ENCODE data around the gene PHLPP1. TPM values are rescaled to one million over a fixed set of nuclear protein-coding genes. Genes with fewer than 3 reads are reported as not detected.

The PHLPP1 gene
- total RNA-seq, 2 donors from 2014 or later, result 6.3 to 7.9 TPM

GRCh38 chr18:62776024-62776570 is 60.8 kb downstream of the PHLPP1 start:
- Mint-ChIP-seq H3K36me3 (ENCODE audit: insufficient read depth in 2 of 2) (peaks cover 0 to 4% of the 10 kb centered on the region in 2 donors), H3K4me1 (ENCODE audit: low read depth) (peaks cover 45% of the 10 kb centered on the region), H3K27ac (no peak overlapping the region), H3K4me3 (no peak overlapping the region), H3K27me3 (ENCODE audit: low read depth) (no peaks in the 10 kb centered on the region), H3K9me3 (no peaks in the 10 kb centered on the region)
- ATAC-seq (replicated peaks in 1 of 2) (no peak), DNase-seq (no peak)

DNA sequence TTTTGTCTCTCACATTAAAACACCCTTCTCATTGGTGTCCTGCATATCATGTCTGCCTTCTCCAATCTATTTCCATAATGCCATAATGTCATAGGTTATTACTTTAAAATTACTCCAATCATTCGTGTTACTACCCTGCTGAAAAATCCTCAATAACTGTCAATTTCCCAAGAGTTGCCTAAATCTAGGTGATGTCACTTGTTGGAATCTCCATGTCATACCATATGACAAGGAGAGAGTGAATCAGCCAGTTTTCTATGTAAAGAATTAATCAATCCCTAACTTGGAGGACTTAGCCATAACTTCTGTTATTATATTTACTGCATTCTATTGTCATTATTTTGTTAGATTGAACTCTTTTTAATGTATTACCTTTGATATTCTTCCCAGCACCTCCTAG is 62.5 kb downstream of the PHLPP1 start:
- peaks cover 0 to 3% of the 10 kb centered on the region in 2 donors for H3K36me3 Mint-ChIP-seq (ENCODE audit: insufficient read depth in 2 of 2)
- no peaks in the 10 kb centered on the region for H3K27me3 Mint-ChIP-seq (ENCODE audit: low read depth)
- H3K4me3 Mint-ChIP-seq, result no peak overlapping the region
- peaks cover 48% of the 10 kb centered on the region for H3K4me1 Mint-ChIP-seq (ENCODE audit: low read depth)
- DNase-seq (no peak), ATAC-seq (replicated peaks in 1 of 2) (no peak)
- no peaks in the 10 kb centered on the region for H3K9me3 Mint-ChIP-seq
- peak overlapping the region; percentile 23 for H3K27ac Mint-ChIP-seq

DNA sequence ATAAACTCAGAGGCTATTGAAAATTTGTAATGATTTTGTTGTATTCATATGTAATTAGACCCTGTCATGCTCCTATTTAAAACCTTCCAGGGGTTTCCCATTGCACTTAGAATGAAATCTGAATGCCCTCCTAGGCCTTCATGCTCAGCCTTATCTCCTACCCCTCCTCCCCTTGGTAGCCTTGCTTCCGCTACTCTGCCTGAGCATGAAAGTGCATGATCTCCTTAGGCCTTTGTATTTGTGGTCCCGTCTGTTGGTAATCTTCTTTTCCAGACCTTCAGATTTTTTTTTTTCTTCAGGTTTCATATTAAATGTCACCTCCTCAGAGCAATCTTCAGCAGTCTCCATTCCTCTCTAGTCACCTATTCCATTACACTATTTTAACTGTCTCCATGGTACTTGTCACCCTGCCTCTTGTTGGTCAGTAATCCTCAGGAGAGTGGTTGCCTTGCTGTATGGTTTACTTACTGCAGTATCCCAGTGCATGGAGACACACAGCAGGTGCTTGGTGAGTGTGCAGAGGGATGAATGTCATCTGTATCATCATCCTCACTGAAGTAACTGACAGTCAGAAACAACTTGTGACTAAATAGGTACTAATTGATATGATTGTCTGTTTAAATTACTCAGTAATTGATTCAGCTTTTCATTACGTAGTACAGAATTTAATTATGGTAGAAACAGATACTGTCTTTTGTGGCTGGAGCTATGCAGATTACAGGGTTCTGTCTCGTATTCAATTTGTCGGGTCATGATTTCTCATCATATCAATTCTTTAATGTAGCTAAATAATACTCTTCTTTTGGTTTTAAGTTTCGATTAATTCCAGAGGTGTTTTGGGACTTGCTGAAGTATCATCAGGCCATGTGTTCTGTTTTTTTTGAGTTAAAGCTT is 63.9 kb downstream of the PHLPP1 start:
- H3K4me3 Mint-ChIP-seq, result peak overlapping the region; percentile 33 to 44
- H3K9me3 Mint-ChIP-seq, result no peaks in the 10 kb centered on the region
- no peaks in the 10 kb centered on the region for H3K27me3 Mint-ChIP-seq (ENCODE audit: low read depth)
- peaks cover 0 to 2% of the 10 kb centered on the region in 2 donors for H3K36me3 Mint-ChIP-seq (ENCODE audit: insufficient read depth in 2 of 2)
- peaks cover 60% of the 10 kb centered on the region for H3K4me1 Mint-ChIP-seq (ENCODE audit: low read depth)
- ATAC-seq (replicated peaks in 1 of 2) (peak; percentile 89 to 96), DNase-seq (peak in 1 of 2 donors; percentile 10)
- no peak overlapping the region for H3K27ac Mint-ChIP-seq

DNA sequence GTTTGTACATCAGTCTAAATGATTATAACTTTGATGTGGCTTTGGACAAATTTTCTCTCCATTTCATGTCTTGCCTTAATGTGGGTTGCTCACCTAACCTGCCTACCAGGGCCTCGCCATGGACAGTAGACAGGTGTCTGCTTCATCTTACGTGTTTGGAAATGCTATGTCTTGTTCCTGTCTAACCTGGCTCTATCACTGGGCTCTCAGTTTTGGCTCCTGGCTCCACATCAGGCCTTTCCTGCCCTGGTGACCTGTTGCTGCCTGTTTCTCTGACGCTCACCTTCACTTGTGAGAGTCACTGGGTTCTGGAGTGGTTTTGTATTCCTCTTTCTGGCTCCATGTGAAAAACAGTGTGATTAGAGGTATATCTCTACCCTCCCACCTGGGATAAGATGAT is 65.9 kb downstream of the PHLPP1 start:
- H3K27me3 Mint-ChIP-seq (ENCODE audit: low read depth), result no peaks in the 10 kb centered on the region
- H3K27ac Mint-ChIP-seq, result no peak overlapping the region
- H3K36me3 Mint-ChIP-seq (ENCODE audit: insufficient read depth in 2 of 2), result peaks cover 0 to 2% of the 10 kb centered on the region in 2 donors
- ATAC-seq (replicated peaks in 1 of 2), result no peak
- no peak for DNase-seq
- no peaks in the 10 kb centered on the region for H3K9me3 Mint-ChIP-seq
- peaks cover 72% of the 10 kb centered on the region for H3K4me1 Mint-ChIP-seq (ENCODE audit: low read depth)
- H3K4me3 Mint-ChIP-seq, result no peak overlapping the region

GRCh38 chr18:62781893-62782292 is 66.6 kb downstream of the PHLPP1 start:
- ATAC-seq (replicated peaks in 1 of 2), result no peak
- Mint-ChIP-seq H3K4me1 (ENCODE audit: low read depth) (peaks cover 72% of the 10 kb centered on the region), H3K27ac (no peak overlapping the region)

DNA sequence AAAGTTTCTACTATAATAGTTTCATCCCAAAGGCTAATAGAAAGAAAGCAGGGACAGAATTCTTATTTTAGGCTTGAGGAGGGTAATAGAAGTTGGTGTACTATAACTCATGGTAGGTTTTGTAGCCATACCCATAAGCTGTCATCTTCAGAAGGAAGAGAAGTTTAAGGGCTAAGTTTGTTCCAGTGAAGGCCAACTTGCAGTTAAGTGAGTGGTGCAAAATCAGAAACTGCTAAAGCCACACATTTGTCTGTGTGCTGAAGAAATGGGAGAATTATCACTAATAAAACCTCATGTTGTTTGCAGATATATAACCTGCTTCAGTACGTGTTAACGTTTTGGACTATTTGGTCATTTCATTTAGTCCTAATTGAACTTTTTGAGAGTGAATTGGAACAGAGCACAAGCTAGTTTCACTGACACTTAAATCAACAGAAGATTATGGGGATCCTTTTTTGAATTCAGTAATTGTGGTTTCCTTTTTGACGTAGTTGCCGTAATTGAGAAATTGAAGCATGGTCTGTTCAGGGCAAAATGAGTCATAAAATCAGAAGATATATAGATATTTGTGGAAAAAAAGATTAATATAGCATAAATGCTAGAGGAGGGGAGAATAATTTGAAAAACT is 69.1 kb downstream of the PHLPP1 start:
- no peaks in the 10 kb centered on the region for H3K27me3 Mint-ChIP-seq (ENCODE audit: low read depth)
- H3K9me3 Mint-ChIP-seq, result no peaks in the 10 kb centered on the region
- DNase-seq (no peak), ATAC-seq (replicated peaks in 1 of 2) (peak; percentile 73 to 75)
- peak overlapping the region; percentile 80 for H3K27ac Mint-ChIP-seq
- peak overlapping the region; percentile 38 to 75 for H3K4me3 Mint-ChIP-seq
- no peaks in the 10 kb centered on the region for H3K36me3 Mint-ChIP-seq (ENCODE audit: insufficient read depth in 2 of 2)
- H3K4me1 Mint-ChIP-seq (ENCODE audit: low read depth), result peaks cover 73% of the 10 kb centered on the region

More at GRCh38 chr18:62781893-62782292, 66.6 kb downstream of the PHLPP1 start:
- Mint-ChIP-seq H3K9me3 (no peaks in the 10 kb centered on the region), H3K4me3 (no peak overlapping the region), H3K27me3 (ENCODE audit: low read depth) (no peaks in the 10 kb centered on the region), H3K36me3 (ENCODE audit: insufficient read depth in 2 of 2) (peaks cover 0 to 2% of the 10 kb centered on the region in 2 donors)
- DNase-seq, result no peak

DNA sequence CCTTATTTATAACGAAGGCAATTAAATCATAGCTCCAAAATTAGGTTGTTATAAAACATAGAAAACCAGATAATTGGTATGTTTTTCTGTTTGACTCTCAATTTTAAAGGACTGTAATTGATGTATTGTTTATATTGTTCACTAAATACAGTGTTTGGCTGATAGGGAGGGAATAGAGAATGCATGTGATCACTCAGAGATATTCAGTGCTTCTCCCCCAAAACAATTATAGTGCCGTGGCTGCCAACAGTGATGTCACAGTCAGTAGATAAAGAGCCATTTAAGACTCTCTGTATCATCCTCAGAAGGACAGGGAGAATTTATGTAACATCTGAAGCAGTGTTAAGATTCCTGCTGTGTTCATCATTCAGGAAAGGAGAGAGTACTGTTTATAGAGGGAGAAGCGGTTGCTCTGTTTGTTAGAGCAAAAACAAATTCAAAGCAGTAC is 69.6 kb downstream of the PHLPP1 start:
- H3K27ac Mint-ChIP-seq, result peak overlapping the region; percentile 80
- no peaks in the 10 kb centered on the region for H3K27me3 Mint-ChIP-seq (ENCODE audit: low read depth)
- peak overlapping the region; percentile 38 to 75 for H3K4me3 Mint-ChIP-seq
- DNase-seq, result no peak
- ATAC-seq (replicated peaks in 1 of 2), result peak; percentile 42 to 44
- no peaks in the 10 kb centered on the region for H3K36me3 Mint-ChIP-seq (ENCODE audit: insufficient read depth in 2 of 2)
- H3K9me3 Mint-ChIP-seq, result no peaks in the 10 kb centered on the region
- peaks cover 73% of the 10 kb centered on the region for H3K4me1 Mint-ChIP-seq (ENCODE audit: low read depth)

GRCh38 chr18:62786689-62787088 is 71.3 kb downstream of the PHLPP1 start:
- no peaks in the 10 kb centered on the region for H3K27me3 Mint-ChIP-seq (ENCODE audit: low read depth)
- peaks cover 71% of the 10 kb centered on the region for H3K4me1 Mint-ChIP-seq (ENCODE audit: low read depth)
- H3K36me3 Mint-ChIP-seq (ENCODE audit: insufficient read depth in 2 of 2), result no peaks in the 10 kb centered on the region
- DNase-seq, result no peak
- ATAC-seq (replicated peaks in 1 of 2), result no peak
- H3K27ac Mint-ChIP-seq, result no peak overlapping the region
- no peaks in the 10 kb centered on the region for H3K9me3 Mint-ChIP-seq
- no peak overlapping the region for H3K4me3 Mint-ChIP-seq

DNA sequence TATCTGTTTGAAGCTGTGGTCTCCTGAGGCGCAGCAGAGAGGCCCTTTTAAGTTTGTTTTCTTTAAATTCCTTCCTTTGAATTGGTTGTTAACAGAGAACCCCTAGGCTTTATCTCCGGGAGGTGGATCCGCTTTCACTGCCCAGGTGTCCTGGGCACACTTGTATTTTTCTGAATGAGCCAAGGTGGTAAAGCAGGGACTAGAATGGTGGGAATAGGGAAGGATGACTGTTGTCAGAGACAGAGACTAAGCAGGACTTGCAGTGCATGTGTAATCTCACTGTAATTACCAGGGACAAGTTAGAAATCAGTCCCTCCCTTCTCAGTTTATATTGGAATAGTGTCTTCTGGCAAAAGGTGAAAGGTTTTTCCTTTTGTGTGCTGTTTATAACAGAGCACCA is 72.8 kb downstream of the PHLPP1 start:
- Mint-ChIP-seq H3K36me3 (ENCODE audit: insufficient read depth in 2 of 2) (no peaks in the 10 kb centered on the region), H3K27ac (no peak overlapping the region), H3K4me3 (no peak overlapping the region), H3K4me1 (ENCODE audit: low read depth) (peaks cover 60% of the 10 kb centered on the region), H3K27me3 (ENCODE audit: low read depth) (no peaks in the 10 kb centered on the region), H3K9me3 (no peaks in the 10 kb centered on the region)
- ATAC-seq (replicated peaks in 1 of 2) (no peak), DNase-seq (no peak)

DNA sequence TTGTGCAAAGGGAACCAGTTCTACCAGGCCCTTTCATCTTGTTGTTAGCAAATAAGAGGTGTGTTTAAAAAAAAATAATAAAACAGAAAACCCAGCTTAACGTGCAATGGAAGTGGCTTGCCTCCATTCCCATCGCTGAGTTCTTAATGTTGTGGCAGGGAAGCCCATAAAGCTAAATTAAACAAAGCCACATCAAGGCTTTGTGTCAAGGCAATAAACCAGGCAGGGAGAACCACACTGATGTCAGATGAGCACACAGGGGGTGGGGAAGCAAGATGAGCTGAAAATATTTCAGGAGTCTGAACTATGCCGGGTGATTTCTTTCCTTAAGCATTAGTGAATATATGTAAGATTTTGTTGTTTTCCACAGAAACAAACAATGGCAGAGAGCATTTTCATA is 73.5 kb downstream of the PHLPP1 start:
- ATAC-seq (replicated peaks in 1 of 2) (no peak), DNase-seq (no peak)
- peaks cover 52% of the 10 kb centered on the region for H3K4me1 Mint-ChIP-seq (ENCODE audit: low read depth)
- no peak overlapping the region for H3K4me3 Mint-ChIP-seq
- no peaks in the 10 kb centered on the region for H3K27me3 Mint-ChIP-seq (ENCODE audit: low read depth)
- no peaks in the 10 kb centered on the region for H3K36me3 Mint-ChIP-seq (ENCODE audit: insufficient read depth in 2 of 2)
- no peak overlapping the region for H3K27ac Mint-ChIP-seq
- no peaks in the 10 kb centered on the region for H3K9me3 Mint-ChIP-seq

DNA sequence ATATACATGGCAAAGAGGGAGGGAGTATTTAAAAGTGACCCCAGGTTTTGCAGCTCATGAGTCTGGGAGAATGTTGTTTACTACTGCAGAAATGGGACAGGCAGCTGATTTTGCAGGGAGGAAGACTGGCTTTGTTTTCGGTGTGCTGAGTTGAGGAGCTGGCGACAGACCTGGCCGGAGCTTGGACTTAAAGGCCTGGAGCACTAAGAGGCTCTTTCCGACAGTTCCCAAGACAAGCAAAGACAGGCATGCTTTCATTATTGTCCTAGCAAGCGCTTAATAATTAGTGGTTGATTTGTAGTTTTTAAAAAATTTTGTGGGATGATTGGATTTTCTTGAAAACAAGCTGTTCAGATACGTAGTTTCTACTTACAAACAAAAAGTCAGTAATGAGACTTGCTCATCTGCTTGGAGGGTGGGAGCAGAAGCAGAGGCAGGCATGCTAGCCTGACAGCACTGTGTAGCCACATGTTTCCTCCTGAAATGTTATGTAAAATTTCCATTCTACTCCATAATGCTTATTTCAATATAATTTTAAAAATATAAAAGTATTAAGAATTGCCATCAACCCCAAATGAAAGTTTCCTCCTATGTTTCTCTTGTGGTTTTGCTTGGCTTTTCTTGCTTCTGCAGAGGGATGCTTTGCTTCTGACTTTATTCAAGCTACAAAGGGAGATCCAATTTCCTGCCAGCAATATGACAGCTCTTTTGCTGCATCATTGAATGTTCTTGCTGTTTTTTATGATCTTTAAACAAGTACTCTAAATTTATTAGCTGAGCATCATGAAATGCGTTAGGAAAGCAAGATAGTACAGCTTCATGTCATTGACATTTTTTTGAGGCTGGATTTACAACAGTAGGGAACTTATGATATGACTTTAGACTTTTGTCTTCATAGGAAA is 75.8 kb downstream of the PHLPP1 start:
- H3K27me3 Mint-ChIP-seq (ENCODE audit: low read depth), result no peaks in the 10 kb centered on the region
- H3K9me3 Mint-ChIP-seq, result no peaks in the 10 kb centered on the region
- ATAC-seq (replicated peaks in 1 of 2) (no peak), DNase-seq (no peak)
- H3K36me3 Mint-ChIP-seq (ENCODE audit: insufficient read depth in 2 of 2), result no peaks in the 10 kb centered on the region
- H3K4me1 Mint-ChIP-seq (ENCODE audit: low read depth), result peaks cover 42% of the 10 kb centered on the region
- H3K4me3 Mint-ChIP-seq, result no peak overlapping the region
- H3K27ac Mint-ChIP-seq, result no peak overlapping the region

DNA sequence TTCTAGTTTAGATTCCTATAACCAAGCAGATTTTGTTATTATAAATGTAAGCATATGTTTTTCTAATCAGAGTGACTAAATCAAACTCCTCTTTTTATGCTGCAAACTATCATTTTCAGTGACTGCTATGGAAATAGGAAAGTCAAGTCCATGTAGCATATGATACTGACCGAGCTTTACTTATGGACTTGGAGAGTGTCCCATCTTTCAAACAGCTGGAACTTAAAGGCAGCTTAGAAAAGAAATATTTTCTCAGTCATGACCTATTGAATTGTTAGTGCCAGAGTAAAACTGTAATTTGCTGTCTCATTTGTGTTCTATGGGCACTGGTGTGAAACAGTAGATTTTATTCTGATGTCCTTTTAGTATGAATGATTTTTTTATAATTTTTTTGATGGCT is 76.7 kb downstream of the PHLPP1 start:
- no peaks in the 10 kb centered on the region for H3K9me3 Mint-ChIP-seq
- no peak for ATAC-seq (replicated peaks in 1 of 2)
- no peak for DNase-seq
- H3K4me1 Mint-ChIP-seq (ENCODE audit: low read depth), result peaks cover 42% of the 10 kb centered on the region
- H3K36me3 Mint-ChIP-seq (ENCODE audit: insufficient read depth in 2 of 2), result no peaks in the 10 kb centered on the region
- H3K27ac Mint-ChIP-seq, result no peak overlapping the region
- H3K27me3 Mint-ChIP-seq (ENCODE audit: low read depth), result no peaks in the 10 kb centered on the region
- H3K4me3 Mint-ChIP-seq, result no peak overlapping the region
